Measurements from ENCODE around the gene INKA2. TPM values are rescaled to one million over a fixed set of nuclear protein-coding genes. Genes with fewer than 3 reads are reported as not detected.

The INKA2 gene
- total and polyA plus RNA-seq, 4 experiments from 2014 or later: 0.16 to 2.4 (median 1.2) TPM

DNA sequence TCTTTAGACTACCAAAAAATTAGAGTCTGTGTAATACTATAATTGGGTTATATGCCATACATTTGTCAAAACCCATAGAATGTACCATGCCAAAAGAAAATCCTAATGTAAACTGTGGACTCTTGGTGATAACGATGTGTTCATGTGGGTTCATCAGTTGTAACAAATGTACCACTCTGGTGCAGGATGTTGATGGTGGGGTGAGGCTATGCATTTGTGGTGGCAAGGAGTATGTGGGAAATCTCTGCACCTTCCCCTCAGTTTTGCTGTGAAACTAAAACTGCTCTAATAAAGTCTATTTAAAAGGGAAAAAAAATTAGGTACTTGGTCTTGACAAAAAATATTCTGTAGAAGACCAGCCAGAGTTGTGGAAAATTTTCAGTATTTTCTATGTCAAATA lies 43.4 kb downstream of the INKA2 start:
- CTCF ChIA-PET (ENCODE audit: partially characterized antibody): interaction anchor here (1.9 kb wide), 1 partner anchor 188 kb away, joined by 9 read pairs; no protein-coding TSS in a partner anchor
- no peak for DNase-seq
- Histone ChIP-seq H3K4me1 (ENCODE audit: insufficient read depth, low read length) (peaks cover 26% of the 10 kb centered on the region), H3K27ac (ENCODE audit: low read depth, low read length) (no peak overlapping the region), H3K36me3 (ENCODE audit: insufficient read depth, low read length) (peaks cover 72% of the 10 kb centered on the region), H3K4me3 (ENCODE audit: low read length in 2 of 2) (no peak overlapping the region), H3K27me3 (ENCODE audit: insufficient read depth, low read length) (no peaks in the 10 kb centered on the region), H3K9me3 (ENCODE audit: control insufficient read depth in 1 of 2, low read length in 2 of 2) (no peaks in the 10 kb centered on the region)
- H3K9me3 Mint-ChIP-seq: no peaks in the 10 kb centered on the region
- intact Hi-C loops (cut with micrococcal nuclease): loop anchor here (1.0 to 10.0 kb wide), 2 partner anchors 10 to 71 kb away; no protein-coding TSS in a partner anchor
- peaks cover 50 to 79% of the 10 kb centered on the region in 2 donors for H3K36me3 Mint-ChIP-seq
- no peaks in the 10 kb centered on the region for H3K27me3 Mint-ChIP-seq
- POLR2A ChIA-PET (ENCODE audit: partially characterized antibody): no interaction called here
- H3K4me3 Mint-ChIP-seq: no peak overlapping the region
- H3K4me1 Mint-ChIP-seq: peaks cover 35 to 60% (median 40%) of the 10 kb centered on the region in 4 donors
- H3K27ac Mint-ChIP-seq: peak overlapping the region in 6 of 7 donors; percentile 53 to 92 (median 63)

DNA sequence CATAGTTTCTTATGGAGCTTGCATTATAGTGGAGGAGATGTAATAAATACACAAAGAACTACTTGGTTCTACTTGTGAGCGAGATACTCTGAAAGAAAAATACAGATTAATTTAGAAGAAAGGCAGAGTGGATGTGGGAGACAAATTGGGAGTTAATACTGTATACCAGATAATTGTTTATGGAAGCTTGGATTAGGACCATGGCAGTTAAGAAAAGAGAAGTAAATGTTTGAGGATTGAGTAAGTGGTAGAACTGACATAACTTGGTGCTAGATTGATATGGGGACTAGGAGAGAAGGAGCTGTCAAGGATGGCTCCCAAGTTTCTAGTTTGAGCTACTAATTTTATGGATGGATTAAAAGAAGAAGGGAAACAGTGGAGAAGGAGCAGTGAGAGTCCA lies 47.3 kb downstream of the INKA2 start:
- CTCF ChIA-PET (ENCODE audit: partially characterized antibody): interaction anchor here (1.2 to 3.1 kb wide), 3 partner anchors 22 to 65 kb away, joined by 3 to 10 read pairs (median 3); no protein-coding TSS in a partner anchor
- no peaks in the 10 kb centered on the region for H3K27me3 ChIP-seq (ENCODE audit: insufficient read depth, low read length)
- POLR2A ChIA-PET (ENCODE audit: partially characterized antibody): no interaction called here
- no peak overlapping the region for H3K27ac ChIP-seq (ENCODE audit: low read depth, low read length)
- peaks cover 47 to 80% (median 62%) of the 10 kb centered on the region in 4 donors for H3K4me1 Mint-ChIP-seq
- H3K36me3 ChIP-seq (ENCODE audit: insufficient read depth, low read length): peaks cover 35% of the 10 kb centered on the region
- DNase-seq: no peak
- no peaks in the 10 kb centered on the region for H3K9me3 ChIP-seq (ENCODE audit: control insufficient read depth in 1 of 2, low read length in 2 of 2)
- intact Hi-C loops (cut with micrococcal nuclease): loop anchor here (10.0 kb wide), 1 partner anchor 67 kb away; no protein-coding TSS in a partner anchor
- H3K4me3 ChIP-seq (ENCODE audit: low read length in 2 of 2): no peak overlapping the region
- no peaks in the 10 kb centered on the region for H3K27me3 Mint-ChIP-seq
- no peak overlapping the region for H3K4me3 Mint-ChIP-seq
- H3K36me3 Mint-ChIP-seq: peaks cover 30 to 61% of the 10 kb centered on the region in 2 donors
- H3K9me3 Mint-ChIP-seq: peaks cover 0 to 3% (median 0%) of the 10 kb centered on the region in 8 donors
- H3K4me1 ChIP-seq (ENCODE audit: insufficient read depth, low read length): peaks cover 54% of the 10 kb centered on the region
- peak overlapping the region in 6 of 7 donors; percentile 8 to 84 (median 18) for H3K27ac Mint-ChIP-seq

DNA sequence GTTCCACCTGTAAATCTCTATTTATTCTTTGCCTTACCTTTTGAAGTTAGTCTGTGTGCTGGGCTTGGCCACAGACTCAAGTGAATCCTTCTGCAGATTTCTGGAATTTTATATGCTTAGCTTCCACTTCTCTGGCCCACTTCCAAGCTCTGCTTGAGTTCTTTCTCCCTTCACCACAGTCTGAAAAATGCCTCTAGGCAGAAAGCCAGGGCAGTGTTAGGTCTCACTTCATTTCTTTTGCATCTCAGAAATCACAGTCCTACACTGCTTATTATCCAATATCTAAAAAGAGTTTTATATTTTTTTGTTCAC lies 48.9 kb downstream of the INKA2 start:
- intact Hi-C loops (cut with micrococcal nuclease): loop anchor here (10.0 kb wide), 1 partner anchor 65 kb away; no protein-coding TSS in a partner anchor
- peaks cover 46 to 78% (median 67%) of the 10 kb centered on the region in 4 donors for H3K4me1 Mint-ChIP-seq

More for the DNA sequence above, 48.9 kb downstream of the INKA2 start:
- Mint-ChIP-seq H3K27ac (peak overlapping the region; percentile 2 to 76 (median 32)), H3K4me3 (peak overlapping the region in 2 of 8 donors; percentile 4 to 61), H3K36me3 (peaks cover 27 to 56% of the 10 kb centered on the region in 2 donors), H3K27me3 (no peaks in the 10 kb centered on the region), H3K9me3 (peaks cover 0 to 6% (median under 1%) of the 10 kb centered on the region in 8 donors)
- Histone ChIP-seq H3K4me1 (ENCODE audit: insufficient read depth, low read length) (peaks cover 54% of the 10 kb centered on the region), H3K4me3 (ENCODE audit: low read length in 2 of 2) (no peak overlapping the region), H3K27ac (ENCODE audit: low read depth, low read length) (no peak overlapping the region), H3K36me3 (ENCODE audit: insufficient read depth, low read length) (peaks cover 22% of the 10 kb centered on the region), H3K9me3 (ENCODE audit: control insufficient read depth in 1 of 2, low read length in 2 of 2) (no peaks in the 10 kb centered on the region), H3K27me3 (ENCODE audit: insufficient read depth, low read length) (no peaks in the 10 kb centered on the region)
- POLR2A ChIA-PET (ENCODE audit: partially characterized antibody): interaction anchor here (0.8 to 1.9 kb wide), 3 partner anchors 16 to 182 kb away, joined by 3 to 7 read pairs (median 3); no protein-coding TSS in a partner anchor
- CTCF ChIA-PET (ENCODE audit: partially characterized antibody): interaction anchor here (0.8 to 2.0 kb wide), 8 partner anchors 9 to 182 kb away, joined by 3 to 13 read pairs (median 4); no protein-coding TSS in a partner anchor
- DNase-seq: no peak

Other genes with a start within 250 kb of the INKA2 start
- gene ADORA3, start 235.8 kb downstream of the INKA2 start, total RNA-seq: under 1 TPM; 0.41 to 0.42 TPM
- gene ADORA3, start 235.8 kb downstream of the INKA2 start, polyA plus RNA-seq: under 1 TPM in 1 of 2 donors, not detected in 1; 0.46 TPM
- gene TMIGD3, start 235.8 kb downstream of the INKA2 start, total RNA-seq: not detected
- gene TMIGD3, start 235.8 kb downstream of the INKA2 start, polyA plus RNA-seq: not detected
- 100 to 1,000 TPM; 130 to 134 TPM for gene RAP1A, start 119.6 kb downstream of the INKA2 start, total RNA-seq
- 10 to 100 TPM; 67.2 to 85.7 TPM for gene RAP1A, start 119.6 kb downstream of the INKA2 start, polyA plus RNA-seq
- 10 to 100 TPM; 22.2 to 26.0 TPM for gene DDX20, start 16.5 kb upstream of the INKA2 start, total RNA-seq
- gene DDX20, start 16.5 kb upstream of the INKA2 start, polyA plus RNA-seq: 10 to 100 TPM; 10.1 to 13.9 TPM

Data from CD4-positive, alpha-beta memory T cell (primary cell).